HG03520 (cell line): Measurements from ENCODE around the gene YTHDC2.
"Not testable (repeated sequence)": the region's sequence is repeated elsewhere in the genome, so short reads cannot be mapped to it uniquely, and the experiment has no call there.

Experiments
- ATAC-seq: cut with Tn5 transposase; IDR thresholded peaks from one replicate; pipeline ENCODE4 v1.9.1; 2021; ENCODE audit warnings: mild to moderate bottlenecking, moderate library complexity; ENCODE audit not compliant: unreplicated experiment

Gene YTHDC2

GRCh38 chr5:113600255-113600905, 86.9 kb downstream of the YTHDC2 start:
- no peak for ATAC-seq

GRCh38 chr5:113601423-113601822, 87.9 kb downstream of the YTHDC2 start:
- no peak for ATAC-seq

- ATAC-seq = not testable (repeated sequence)
Measured at GRCh38 chr5:113603246-113603645, 89.8 kb downstream of the YTHDC2 start.

DNA sequence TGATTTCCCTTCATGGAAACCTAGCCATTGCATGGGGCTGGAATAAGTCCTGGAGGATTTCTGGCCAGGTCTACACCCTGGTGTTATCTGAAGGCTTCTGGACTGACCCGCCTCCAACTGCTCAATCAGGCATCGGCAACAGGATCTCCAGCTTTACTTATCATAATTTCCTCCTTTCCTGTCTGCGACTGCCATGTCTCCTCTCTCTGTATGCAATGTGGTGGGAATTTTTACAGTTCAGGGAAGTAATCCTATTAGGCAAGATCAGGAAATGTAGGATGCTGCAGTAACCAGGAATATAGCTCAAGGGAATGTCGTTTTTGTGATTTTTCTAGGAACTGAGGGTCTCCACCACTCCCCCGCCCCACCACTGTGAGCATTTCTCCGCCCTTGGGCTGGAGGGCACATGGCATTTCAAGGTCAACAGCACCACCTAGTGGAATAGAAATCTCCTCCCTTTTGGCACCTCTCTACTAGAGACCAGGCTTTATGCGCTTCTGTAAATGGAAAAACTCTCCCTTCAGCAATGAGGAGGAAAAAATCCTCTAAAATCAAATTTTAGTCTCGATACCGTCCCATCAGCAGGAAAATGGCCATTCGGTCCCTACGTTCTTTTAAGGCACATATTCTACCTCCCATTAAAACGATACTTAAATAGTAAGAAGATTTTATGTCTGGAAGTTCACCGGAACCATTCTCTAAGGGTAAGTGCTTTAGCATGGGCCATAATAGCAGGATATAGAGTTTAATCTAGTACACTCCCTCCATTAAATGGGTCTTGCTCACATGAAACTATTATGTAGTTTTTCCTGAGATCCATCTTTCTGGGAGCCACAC, 93.0 kb downstream of the YTHDC2 start:
- ATAC-seq = peak; percentile 82

- no peak for ATAC-seq
Measured at GRCh38 chr5:113607361-113607760, 93.9 kb downstream of the YTHDC2 start.

DNA sequence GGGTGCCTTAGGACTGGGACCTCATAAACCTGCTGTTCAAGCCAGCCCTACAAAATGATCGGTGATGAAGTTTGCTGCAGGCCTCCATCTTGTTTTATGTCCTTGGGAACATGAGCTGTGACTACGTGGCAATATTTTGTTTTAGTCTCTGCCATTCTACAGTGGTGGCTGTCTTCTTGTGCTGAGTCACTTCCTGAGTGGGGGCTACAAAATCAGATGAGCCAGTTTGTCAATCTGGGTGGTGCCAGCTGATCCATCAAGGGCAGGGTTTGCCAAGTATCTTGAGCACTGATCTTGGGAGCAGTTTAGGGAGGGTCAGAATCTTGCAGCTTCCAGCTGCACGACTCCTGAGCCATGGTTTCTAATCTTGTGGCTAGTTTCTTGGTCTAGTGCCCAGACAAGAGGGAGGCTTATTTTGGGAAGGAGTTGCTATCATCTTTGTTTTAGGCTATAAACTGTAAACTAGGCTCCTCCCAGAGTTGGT, 94.7 kb downstream of the YTHDC2 start:
- ATAC-seq = no peak

- peak; percentile 72 for ATAC-seq
Measured at GRCh38 chr5:113612060-113612496, 98.6 kb downstream of the YTHDC2 start.

DNA sequence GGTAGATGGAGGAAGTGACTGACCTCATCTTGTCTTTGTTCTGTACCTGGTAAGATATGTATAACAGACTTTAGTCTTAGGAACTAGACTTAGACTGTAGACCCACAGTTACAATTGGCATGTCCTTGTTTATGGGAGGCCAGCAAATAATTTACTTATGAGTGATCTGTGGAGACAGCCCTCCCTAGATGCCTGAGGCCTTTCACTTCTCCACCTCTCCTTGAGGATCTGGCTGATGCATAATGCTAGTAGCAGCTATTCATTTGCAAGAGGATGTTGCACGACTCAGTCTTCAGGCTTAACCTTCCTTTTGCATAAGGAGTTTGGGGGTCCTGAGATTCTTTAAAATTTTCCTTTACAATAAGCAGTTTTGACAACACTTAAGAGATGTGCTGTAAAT, 100.7 kb downstream of the YTHDC2 start:
- no peak for ATAC-seq

DNA sequence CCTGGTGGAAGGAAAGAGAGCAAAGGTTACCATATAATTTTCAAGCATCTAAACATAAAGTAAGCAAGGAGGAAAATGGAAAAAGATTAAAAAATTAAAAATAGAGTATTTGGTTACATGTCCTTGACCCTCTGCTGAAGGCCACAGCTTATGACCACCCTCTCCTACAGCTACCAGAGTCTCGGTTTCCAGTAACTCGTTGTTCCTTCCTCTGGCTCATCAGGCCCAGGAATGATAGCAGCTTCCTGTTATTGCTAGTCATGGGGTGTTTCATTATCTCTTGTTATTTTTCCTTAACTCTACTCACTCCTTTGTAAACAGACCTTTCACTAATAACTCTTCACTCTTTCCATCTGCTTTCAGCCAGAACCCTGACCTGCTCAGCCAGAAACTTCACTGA, 102.2 kb downstream of the YTHDC2 start:
- no peak for ATAC-seq

- ATAC-seq = no peak
Measured at GRCh38 chr5:113617191-113617796, 103.8 kb downstream of the YTHDC2 start.

DNA sequence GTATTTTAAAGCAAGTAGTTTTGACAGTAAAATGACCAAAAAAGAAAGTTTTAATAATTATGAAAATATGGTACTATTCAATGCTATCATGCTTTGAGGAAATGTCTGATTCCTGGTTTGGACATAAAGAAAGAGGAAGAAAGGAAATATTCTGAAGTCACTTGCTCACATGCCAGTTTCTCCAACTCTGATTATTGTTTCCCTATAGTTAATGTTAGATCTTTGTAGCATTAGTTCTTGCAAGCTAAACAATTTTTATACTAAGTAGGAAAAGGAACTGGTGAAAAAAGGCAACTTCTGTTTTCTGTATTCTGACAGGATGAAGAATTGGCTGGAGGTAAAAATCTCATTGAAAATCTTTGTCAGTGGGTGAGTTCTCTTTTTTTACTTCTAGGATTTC, 119.5 kb downstream of the YTHDC2 start:
- no peak for ATAC-seq

DNA sequence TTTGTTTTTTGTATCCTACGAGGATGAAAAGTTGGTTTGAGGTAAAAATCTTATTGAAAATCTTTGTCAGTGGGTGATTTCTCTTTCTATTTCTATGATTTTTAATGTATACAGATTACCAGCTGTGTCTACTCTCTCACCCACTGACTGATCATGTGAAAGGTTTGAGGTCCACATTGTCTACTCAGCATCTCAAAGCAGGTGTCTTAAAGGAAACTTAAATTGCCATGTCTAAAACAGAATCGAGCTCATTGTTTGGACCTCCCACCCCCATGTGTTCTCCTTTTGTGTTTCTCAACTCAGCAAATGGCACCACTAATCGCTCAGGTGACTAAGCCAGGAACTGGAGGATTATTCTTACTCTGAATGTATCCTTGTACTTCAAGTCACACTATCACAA, 121.5 kb downstream of the YTHDC2 start:
- no peak for ATAC-seq

GRCh38 chr5:113641715-113642114, 128.2 kb downstream of the YTHDC2 start:
- no peak for ATAC-seq
